ENCODE measurements around the gene PAK6.

Gene PAK6

DNA sequence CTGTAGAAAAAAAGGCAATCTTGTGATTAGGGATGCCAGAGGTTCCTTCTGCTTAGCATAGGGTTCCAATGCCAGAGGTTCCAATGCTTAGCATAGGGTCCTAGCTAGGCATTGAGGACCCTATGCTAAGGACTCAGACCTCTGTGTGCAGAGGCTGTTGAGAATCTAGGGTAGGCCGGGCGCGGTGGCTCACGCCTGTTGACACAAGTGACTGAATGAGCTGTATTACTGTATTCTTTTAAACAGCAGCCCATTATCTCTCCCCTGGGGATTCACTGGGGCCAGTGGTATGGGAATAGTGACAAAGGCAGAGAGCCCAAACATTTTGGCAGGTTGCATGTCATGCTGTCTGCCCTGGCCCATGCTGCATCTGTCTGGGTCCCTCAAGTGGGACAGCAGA is 16.2 kb downstream of the PAK6 start:
- Histone ChIP-seq H3K27me3 (replicated peaks; ENCODE audit: control insufficient read depth, insufficient read depth, low read length) (no peaks in the 10 kb centered on the region), H3K4me3 (replicated peaks; ENCODE audit: low read depth, low read length) (no peak overlapping the region), H3K36me3 (ENCODE audit: control insufficient read depth, insufficient read depth, low read length) (no peaks in the 10 kb centered on the region; the same call in 1 of the 2 replicates)
- TF ChIP-seq, protein P1, sequence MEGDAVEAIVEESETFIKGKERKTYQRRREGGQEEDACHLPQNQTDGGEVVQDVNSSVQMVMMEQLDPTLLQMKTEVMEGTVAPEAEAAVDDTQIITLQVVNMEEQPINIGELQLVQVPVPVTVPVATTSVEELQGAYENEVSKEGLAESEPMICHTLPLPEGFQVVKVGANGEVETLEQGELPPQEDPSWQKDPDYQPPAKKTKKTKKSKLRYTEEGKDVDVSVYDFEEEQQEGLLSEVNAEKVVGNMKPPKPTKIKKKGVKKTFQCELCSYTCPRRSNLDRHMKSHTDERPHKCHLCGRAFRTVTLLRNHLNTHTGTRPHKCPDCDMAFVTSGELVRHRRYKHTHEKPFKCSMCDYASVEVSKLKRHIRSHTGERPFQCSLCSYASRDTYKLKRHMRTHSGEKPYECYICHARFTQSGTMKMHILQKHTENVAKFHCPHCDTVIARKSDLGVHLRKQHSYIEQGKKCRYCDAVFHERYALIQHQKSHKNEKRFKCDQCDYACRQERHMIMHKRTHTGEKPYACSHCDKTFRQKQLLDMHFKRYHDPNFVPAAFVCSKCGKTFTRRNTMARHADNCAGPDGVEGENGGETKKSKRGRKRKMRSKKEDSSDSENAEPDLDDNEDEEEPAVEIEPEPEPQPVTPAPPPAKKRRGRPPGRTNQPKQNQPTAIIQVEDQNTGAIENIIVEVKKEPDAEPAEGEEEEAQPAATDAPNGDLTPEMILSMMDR (IDR thresholded peaks at IDR 0.05; ENCODE audit: insufficient read depth, low read length, poor library complexity, severe bottlenecking) = no peak
- DNase-seq (ENCODE audit: extremely low read depth, insufficient read length) = no peak

DNA sequence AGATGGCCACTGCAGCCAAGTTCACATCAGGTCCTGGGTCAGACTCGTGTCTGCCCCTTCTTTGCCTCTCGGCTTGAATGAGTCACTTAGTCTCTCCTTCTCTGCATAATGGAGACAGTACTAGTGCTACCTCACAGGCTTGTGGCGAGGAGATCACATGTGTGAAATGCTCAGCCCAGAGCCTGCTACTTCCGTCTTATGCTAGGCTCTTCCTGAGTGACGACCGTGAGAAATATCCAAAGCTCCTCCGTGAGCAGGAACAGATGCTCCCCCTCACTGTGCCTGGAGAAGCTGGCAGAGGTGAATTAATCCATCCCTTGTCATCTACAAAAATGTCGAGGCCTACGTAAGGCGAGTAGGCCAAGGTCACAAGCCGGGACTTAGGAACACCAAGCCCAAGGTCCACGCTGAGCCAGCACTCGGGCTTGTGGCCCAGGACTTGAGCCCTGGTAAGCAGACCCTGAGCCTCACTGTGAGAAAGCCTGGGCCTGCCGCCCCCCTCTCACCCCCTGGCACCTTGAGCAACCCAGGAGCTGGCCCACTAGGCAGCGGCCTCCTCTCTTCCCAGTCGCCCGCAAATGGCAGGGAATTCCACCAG is 17.9 kb downstream of the PAK6 start:
- TF ChIP-seq, protein P1 (IDR thresholded peaks at IDR 0.05; ENCODE audit: insufficient read depth, low read length, poor library complexity, severe bottlenecking) = no peak

DNA sequence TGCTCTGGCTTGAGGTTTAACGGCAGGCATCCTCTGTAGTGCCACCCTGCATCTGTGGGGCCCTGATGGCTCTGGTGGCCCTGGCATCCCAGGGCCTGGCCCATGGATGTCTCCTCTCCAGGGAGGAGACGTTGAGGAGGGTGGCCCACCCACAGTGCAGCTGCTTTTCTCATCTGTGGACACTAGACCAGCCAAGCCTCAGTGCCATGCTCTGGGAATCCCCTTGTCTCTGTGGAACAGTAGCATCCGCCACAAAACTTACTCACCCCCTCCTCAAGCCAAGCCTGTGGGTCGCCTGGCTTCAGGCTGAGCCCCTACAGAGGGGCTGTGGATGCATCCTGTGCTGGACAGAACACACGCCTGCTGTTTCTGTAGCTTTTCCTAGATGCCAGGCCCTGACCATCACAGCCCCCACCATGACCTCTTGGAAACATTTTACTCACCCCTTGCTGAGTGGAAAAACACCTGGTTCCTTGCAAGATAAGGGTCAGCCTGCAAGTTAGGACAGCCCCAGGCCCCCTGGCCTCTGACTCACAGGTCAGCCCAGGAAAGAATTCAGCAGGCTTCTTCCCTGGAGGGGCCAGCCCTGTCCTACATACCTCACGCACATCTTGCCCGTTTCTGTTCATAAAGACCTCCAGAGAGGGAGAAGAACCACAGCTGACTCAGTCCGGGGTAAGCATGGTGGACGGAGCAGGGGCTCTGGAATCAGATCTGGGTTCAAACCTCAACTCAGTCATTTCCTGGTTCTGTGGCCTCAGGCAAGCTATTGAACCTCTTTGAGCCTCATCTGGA is 19.0 kb downstream of the PAK6 start:
- H3K27me3 ChIP-seq (replicated peaks; ENCODE audit: control insufficient read depth, insufficient read depth, low read length) = no peaks in the 10 kb centered on the region

More for the DNA sequence above, 17.9 kb downstream of the PAK6 start:
- H3K27me3 ChIP-seq (replicated peaks; ENCODE audit: control insufficient read depth, insufficient read depth, low read length) = no peaks in the 10 kb centered on the region
- H3K4me3 ChIP-seq (replicated peaks; ENCODE audit: low read depth, low read length) = no peak overlapping the region
- H3K36me3 ChIP-seq (ENCODE audit: control insufficient read depth, insufficient read depth, low read length) = no peaks in the 10 kb centered on the region; the same call in 1 of the 2 replicates
- DNase-seq (ENCODE audit: extremely low read depth, insufficient read length) = no peak

DNA sequence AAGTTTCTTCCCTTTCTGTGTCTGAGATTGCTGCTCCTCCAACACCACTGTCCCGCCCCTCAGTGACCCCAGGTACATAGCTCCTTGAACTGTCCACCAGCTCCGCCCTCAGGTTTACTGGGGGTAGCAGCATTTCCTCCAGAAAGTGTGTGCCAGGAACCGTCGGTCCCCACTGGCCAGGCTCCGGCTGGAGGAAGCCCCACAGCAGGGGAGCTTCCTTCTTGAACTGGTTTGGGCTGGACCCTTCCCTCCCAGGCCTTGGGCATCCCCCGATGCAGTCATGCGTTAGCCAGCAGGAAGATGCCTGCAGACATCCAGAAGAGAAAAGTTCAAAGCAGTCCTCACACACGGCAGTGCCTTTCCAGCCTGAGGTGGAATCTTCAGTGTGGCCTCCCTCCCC is 19.7 kb downstream of the PAK6 start:
- TF ChIP-seq, protein P1 (IDR thresholded peaks at IDR 0.05; ENCODE audit: insufficient read depth, low read length, poor library complexity, severe bottlenecking) = no peak
- no peak for DNase-seq (ENCODE audit: extremely low read depth, insufficient read length)

More for the DNA sequence above, 19.0 kb downstream of the PAK6 start:
- no peak overlapping the region for H3K4me3 ChIP-seq (replicated peaks; ENCODE audit: low read depth, low read length)
- DNase-seq (ENCODE audit: extremely low read depth, insufficient read length) = no peak
- H3K36me3 ChIP-seq (ENCODE audit: control insufficient read depth, insufficient read depth, low read length) = no peaks in the 10 kb centered on the region; the same call in 1 of the 2 replicates
- TF ChIP-seq, protein P1 (IDR thresholded peaks at IDR 0.05; ENCODE audit: insufficient read depth, low read length, poor library complexity, severe bottlenecking) = no peak

DNA sequence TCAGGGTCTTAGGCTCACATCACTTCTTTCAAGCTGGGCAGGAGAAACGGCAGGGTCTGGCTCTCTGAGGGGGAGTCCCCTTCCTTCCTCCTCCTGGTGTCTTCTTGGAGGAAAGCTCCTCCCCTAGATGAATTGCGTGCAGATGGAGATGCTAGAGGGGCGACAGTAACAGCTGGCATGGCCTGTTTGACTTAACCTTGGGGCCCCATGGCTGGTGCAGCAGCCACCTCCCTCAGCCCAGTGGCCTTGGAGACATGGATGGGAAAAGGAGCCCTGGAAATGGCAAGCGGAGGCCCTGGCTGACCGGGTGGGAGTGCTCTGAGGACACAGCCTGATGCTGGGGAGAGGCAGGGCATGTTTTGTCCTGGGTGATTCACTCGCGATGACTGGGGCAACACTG is 20.2 kb downstream of the PAK6 start:
- TF ChIP-seq, protein P1 (IDR thresholded peaks at IDR 0.05; ENCODE audit: insufficient read depth, low read length, poor library complexity, severe bottlenecking) = no peak
- Histone ChIP-seq H3K27me3 (replicated peaks; ENCODE audit: control insufficient read depth, insufficient read depth, low read length) (no peaks in the 10 kb centered on the region), H3K4me3 (replicated peaks; ENCODE audit: low read depth, low read length) (no peak overlapping the region), H3K36me3 (ENCODE audit: control insufficient read depth, insufficient read depth, low read length) (no peaks in the 10 kb centered on the region; the same call in 1 of the 2 replicates)
- DNase-seq (ENCODE audit: extremely low read depth, insufficient read length) = no peak

More for the DNA sequence above, 19.7 kb downstream of the PAK6 start:
- Histone ChIP-seq H3K36me3 (ENCODE audit: control insufficient read depth, insufficient read depth, low read length) (no peaks in the 10 kb centered on the region; the same call in 1 of the 2 replicates), H3K27me3 (replicated peaks; ENCODE audit: control insufficient read depth, insufficient read depth, low read length) (no peaks in the 10 kb centered on the region), H3K4me3 (replicated peaks; ENCODE audit: low read depth, low read length) (no peak overlapping the region)

Data from GM06990 (cell line).